GM12878 (cell line): ENCODE measurements around the gene SLC7A10. TPM values are rescaled to one million over a fixed set of nuclear protein-coding genes. Genes with fewer than 3 reads are reported as not detected.

Experiments
- ATAC-seq: fragments of 200-7000 bp; cut with Tn5 transposase; 3 replicates; pipeline ENCODE4 v1.9.1; 2020; ENCODE audit warnings: mild to moderate bottlenecking, moderate library complexity
- BruUV-seq: library from RNA; stranded (reverse); fragments of 400-500 nt; replicated peaks from 2 replicates; lab custom pipeline; 2021; lab: Mats Ljungman, UMichigan
- CTCF ChIA-PET: fragments of 300-600 bp; sonication (Branson Sonifier 250); formaldehyde crosslinking; extraction: SDS; loops from one replicate; lab custom pipeline; 2021; ENCODE audit warnings: inconsistent platforms; lab: Yijun Ruan, JAX
- POLR2A ChIA-PET: fragments of 350-600 bp; formaldehyde crosslinking; extraction: SDS; loops from one replicate; lab custom pipeline; 2021; ENCODE audit warnings: inconsistent platforms; lab: Charles Lee
- RAD21 ChIA-PET: fragments of 300-600 bp; sonication (Branson Sonifier 250); formaldehyde crosslinking; loops from one replicate; lab custom pipeline; 2023; ENCODE audit warnings: antibody characterized with exemption; ENCODE audit not compliant: unreplicated experiment; lab: Charles Lee
- SMC1A ChIA-PET: fragments of 300-600 bp; sonication (Branson Sonifier 250); formaldehyde crosslinking; loops from one replicate; lab custom pipeline; 2023; ENCODE audit not compliant: unreplicated experiment, uncharacterized antibody; lab: Charles Lee
- DNase-seq: peaks from one replicate; pipeline ENCODE4 v3.0.0-alpha.2; 2011; ENCODE audit warnings: low read depth, low spot score
- FAIRE-seq: peaks from 3 replicates; lab custom pipeline; 2011; peaks lifted over from hg19 to GRCh38; lab: Jason Lieb, UNC
- H2AFZ ChIP-seq: 2 replicates; pipeline ENCODE4 v1.6.0; 2011; ENCODE audit warnings: low read depth, low read length, control low read depth; ENCODE audit not compliant: control insufficient read depth
- H3K27ac ChIP-seq: 2 replicates; pipeline ENCODE4 v1.5.1; 2011; ENCODE audit warnings: control low read depth; ENCODE audit not compliant: control insufficient read depth, insufficient read depth
- H3K27me3 ChIP-seq, 2 experiments: replicated peaks in 1 of 2; 2 replicates each; pipeline versions ENCODE4 v1.6.0 to v1.6.1; 2011; ENCODE audit warnings: low read length in 1 of 2; ENCODE audit not compliant: control insufficient read depth in 2 of 2, insufficient read depth in 2 of 2
- H3K36me3 ChIP-seq, 2 experiments: 2 replicates each; pipeline ENCODE4 v1.5.1; 2011; ENCODE audit warnings: low read length in 1 of 2; ENCODE audit not compliant: control insufficient read depth in 2 of 2, insufficient read depth in 2 of 2
- H3K4me1 ChIP-seq: 2 replicates; pipeline ENCODE4 v1.6.1; 2011; ENCODE audit warnings: mild to moderate bottlenecking, low read length, moderate library complexity, mixed read lengths; ENCODE audit not compliant: control insufficient read depth, insufficient read depth
- H3K4me2 ChIP-seq: 2 replicates; pipeline ENCODE4 v1.6.0; 2011; ENCODE audit warnings: control low read depth; ENCODE audit not compliant: control insufficient read depth, insufficient read depth
- H3K4me3 ChIP-seq: fragments of 200-600 bp; sonication (generic); 2 replicates; pipeline ENCODE4 v1.5.1; 2016
- H3K79me2 ChIP-seq: 2 replicates; pipeline ENCODE4 v1.6.0; 2011; ENCODE audit warnings: low read length; ENCODE audit not compliant: control insufficient read depth, insufficient read depth
- H3K9ac ChIP-seq: 2 replicates; pipeline ENCODE4 v1.8.0; 2011; ENCODE audit warnings: low read length, control low read depth, mixed read lengths; ENCODE audit not compliant: control insufficient read depth, insufficient read depth
- H3K9me3 ChIP-seq: replicated peaks from 3 replicates; pipeline ENCODE4 v1.5.1; 2011; ENCODE audit warnings: mild to moderate bottlenecking, low read length; ENCODE audit not compliant: control insufficient read depth, insufficient read depth
- H4K20me1 ChIP-seq: 2 replicates; pipeline ENCODE4 v1.6.0; 2011; ENCODE audit not compliant: control insufficient read depth, insufficient read depth
- BHLHE40 ChIP-seq, 2 experiments: fragments of 450-650 bp in 1 of 2; IDR thresholded peaks; 2 replicates each; pipeline ENCODE4 v1.6.1; 2011 to 2017; ENCODE audit warnings: low read depth in 2 of 2, borderline replicate concordance in 1 of 2, improper control_type of control experiment in 1 of 2, low read length in 1 of 2, mild to moderate bottlenecking in 1 of 2
- KDM1A ChIP-seq: fragments of 200-600 bp; sonication (generic); IDR thresholded peaks from 2 replicates; pipeline ENCODE4 v1.6.1; 2016; ENCODE audit warnings: borderline replicate concordance
- NKRF ChIP-seq: fragments of 450-650 bp; conservative IDR thresholded peaks from 2 replicates; pipeline ENCODE4 v1.6.1; 2017; ENCODE audit warnings: mild to moderate bottlenecking, moderate library complexity
- REST ChIP-seq: IDR thresholded peaks from 2 replicates; pipeline ENCODE4 v1.6.1; 2012; ENCODE audit warnings: mild to moderate bottlenecking, low read depth, low read length
- TAF1 ChIP-seq: IDR thresholded peaks from 2 replicates; pipeline ENCODE4 v1.6.1; 2011; ENCODE audit warnings: mild to moderate bottlenecking, low read depth, low read length, borderline replicate concordance
- ZBTB11 ChIP-seq: fragments of 450-650 bp; formaldehyde crosslinking; IDR thresholded peaks from 2 replicates; pipeline ENCODE4 v1.5.0; 2022; ENCODE audit warnings: mild to moderate bottlenecking, missing genetic modification characterization
- ZNF622 ChIP-seq: fragments of 450-650 bp; IDR thresholded peaks from 2 replicates; pipeline ENCODE4 v1.6.1; 2017; ENCODE audit warnings: mild to moderate bottlenecking, inconsistent platforms
- WGBS: methylation state at CpG from one replicate; pipeline ENCODE4 v1.1.6; 2016; ENCODE audit warnings: low lambda C conversion rate; ENCODE audit not compliant: insufficient replicate concordance, insufficient coverage; ENCODE audit errors: missing lambda C conversion rate; 5-methylcytosine and 5-hydroxymethylcytosine counted together
- in situ Hi-C: fragments of 300-500 bp; cut with MboI; formaldehyde crosslinking; loops from 9 replicates; pipeline ENCODE4 v1.14.3; 2018; ENCODE audit warnings: mixed read lengths
- intact Hi-C: fragments of 100-400 bp; cut with micrococcal nuclease; formaldehyde crosslinking; loops from one replicate; pipeline ENCODE4 v1.14.2; 2022; ENCODE audit not compliant: unreplicated experiment
- polyA plus RNA-seq, 11 experiments: library from polyadenylated mRNA; depleted of rRNA in 4 of 11; unstranded in 6 of 11; stranded (reverse) in 5 of 11; fragments of >200 nt; fragmentation: Nextera tagmentation in 4 of 11; fragmentation: Illumina TruSeq in 1 of 11; extraction: Ambion mirVana in 4 of 11; extraction: Trizol in 1 of 11; gene quantifications; 1 replicate in 1 of 11; 2 replicates in 10 of 11; pipeline versions ENCODE4 v1.2.1 to v1.2.3, GENCODE V29; 2011 to 2016; ENCODE audit warnings: inconsistent platforms in 2 of 11, missing spikeins in 2 of 11, low read depth in 1 of 11
- total RNA-seq, 4 experiments: library from RNA; depleted of rRNA in 3 of 4; stranded (reverse); fragments of >200 nt in 3 of 4; fragmentation: Illumina TruSeq in 1 of 4; extraction: Trizol in 1 of 4; gene quantifications; 2 replicates each; pipeline versions ENCODE4 v1.2.1 to v1.2.3, GENCODE V29; 2013 to 2021

The SLC7A10 gene
- total and polyA plus RNA-seq, 10 of the 15 experiments (the other 5 are each of a cell fraction or from before 2014, with no cell fraction given), result not detected

GRCh38 chr19:33202546-33203507, 22.8 kb downstream of the SLC7A10 start (continued):
- no peak for TF ChIP-seq REST

- no peak for DNase-seq
- WGBS, result 57% methylated on average over 15 of the region's 15 CpGs
- H3K4me2 ChIP-seq, result no peak overlapping the region
- H2AFZ ChIP-seq, result no peak overlapping the region
- H3K79me2 ChIP-seq, result no peaks in the 10 kb centered on the region
- H3K9me3 ChIP-seq, result no peaks in the 10 kb centered on the region
- peaks cover 5% of the 10 kb centered on the region for H3K4me1 ChIP-seq
- no peaks in the 10 kb centered on the region for H3K27me3 ChIP-seq
- ChIA-PET RAD21 (no interaction called here), SMC1A (no interaction called here), CTCF (no interaction called here), POLR2A (no interaction called here)
- no peak overlapping the region for H3K9ac ChIP-seq
- H3K36me3 ChIP-seq, result no peaks in the 10 kb centered on the region
- H3K27ac ChIP-seq, result no peak overlapping the region
- in situ Hi-C loops, result no loop called here
- ATAC-seq, result no peak
- BruUV-seq, result no TSS peak
- intact Hi-C loops, result no loop called here
- no peak for FAIRE-seq
- no peak overlapping the region for H3K4me3 ChIP-seq
- no peaks in the 10 kb centered on the region for H4K20me1 ChIP-seq
- TF ChIP-seq BHLHE40 (IDR thresholded peaks at IDR 0.05; ENCODE audit: borderline replicate concordance in 1 of 2, low read depth in 2 of 2, low read length in 1 of 2) (no peak), ZBTB11 (CRISPR knock-in tag) (no peak), ZNF622 (no peak), KDM1A (no peak), TAF1 (no peak), NKRF (no peak)
Measured at GRCh38 chr19:33201886-33202545, 23.6 kb downstream of the SLC7A10 start.
